Measurements from ENCODE around the gene MC1R. TPM values are rescaled to one million over a fixed set of nuclear protein-coding genes. Genes with fewer than 3 reads are reported as not detected.

MC1R gene
- total RNA-seq, 1 experiment from 2014 or later = 3.2 TPM

DNA sequence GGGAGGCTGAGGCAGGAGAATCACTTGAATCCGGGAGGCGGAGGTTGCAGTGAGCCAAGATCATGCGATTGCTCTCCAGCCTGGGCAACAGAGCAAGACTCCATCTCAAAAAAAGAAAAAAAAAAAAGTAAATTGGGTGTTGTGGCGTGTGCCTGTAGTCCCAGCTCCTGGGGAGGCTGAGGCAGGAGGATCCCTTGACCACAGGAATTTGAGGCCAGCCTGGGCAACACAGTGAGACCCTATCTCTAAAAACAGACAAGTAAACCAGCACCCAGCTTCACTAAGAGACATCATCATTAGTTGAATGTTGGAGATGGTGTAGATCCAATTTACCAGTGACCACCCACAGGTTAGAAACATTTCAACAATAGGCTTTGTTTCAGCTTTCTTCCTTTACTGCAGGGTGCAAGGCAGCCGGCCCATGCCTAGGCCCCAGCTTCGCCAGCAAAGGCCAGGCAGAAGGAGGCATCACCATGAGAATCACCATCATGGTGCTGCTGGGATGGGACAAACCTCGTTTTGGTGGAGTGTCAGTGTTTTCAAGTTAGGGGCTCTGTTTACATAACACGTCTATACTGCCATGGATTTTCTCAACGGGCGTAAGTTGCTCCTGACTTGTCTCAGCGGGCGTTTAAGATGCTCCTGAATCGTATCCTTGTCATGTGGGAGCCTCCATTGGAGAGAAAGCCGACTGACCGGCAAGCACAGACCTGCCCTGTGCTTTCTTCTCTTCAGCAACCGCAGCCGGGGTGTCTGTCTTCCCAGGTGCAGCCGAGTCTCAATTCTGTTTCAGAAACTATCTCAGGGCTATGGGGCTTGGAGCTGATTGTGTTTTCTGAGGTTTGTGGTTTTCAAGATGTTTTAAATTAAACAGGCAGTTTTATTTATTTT lies 37.9 kb upstream of the MC1R start:
- no peak for DNase-seq
- Histone ChIP-seq H3K9me3 (ENCODE audit: low read length) (no peaks in the 10 kb centered on the region), H3K79me2 (ENCODE audit: low read length) (peaks cover 56% of the 10 kb centered on the region), H3K27ac (ENCODE audit: low read length) (no peak overlapping the region), H3K4me1 (ENCODE audit: low read length) (no peaks in the 10 kb centered on the region), H3K9me2 (replicated peaks; ENCODE audit: insufficient read depth, low read length) (no peaks in the 10 kb centered on the region), H3K36me3 (ENCODE audit: insufficient read depth, low read length) (peaks cover 36% of the 10 kb centered on the region), H3K4me3 (ENCODE audit: low read length) (no peak overlapping the region), H2AFZ (ENCODE audit: low read length) (no peak overlapping the region), H3K27me3 (ENCODE audit: low read length) (no peaks in the 10 kb centered on the region), H3K9ac (ENCODE audit: low read length) (no peak overlapping the region), H4K20me1 (ENCODE audit: insufficient read depth, low read depth, low read length) (peaks cover 13% of the 10 kb centered on the region), H3K4me2 (ENCODE audit: low read depth, low read length, poor library complexity, severe bottlenecking) (no peak overlapping the region)

GRCh38 chr16:89881368-89881730 lies 37.3 kb upstream of the MC1R start:
- Histone ChIP-seq H3K27ac (ENCODE audit: low read length) (no peak overlapping the region), H3K4me1 (ENCODE audit: low read length) (no peaks in the 10 kb centered on the region), H3K36me3 (ENCODE audit: insufficient read depth, low read length) (peaks cover 30% of the 10 kb centered on the region; the same call in 1 of the 2 replicates), H3K9ac (ENCODE audit: low read length) (no peak overlapping the region), H4K20me1 (ENCODE audit: insufficient read depth, low read depth, low read length) (peaks cover 7% of the 10 kb centered on the region), H2AFZ (ENCODE audit: low read length) (no peak overlapping the region), H3K79me2 (ENCODE audit: low read length) (peaks cover 50% of the 10 kb centered on the region), H3K4me3 (ENCODE audit: low read length) (no peak overlapping the region), H3K4me2 (ENCODE audit: low read depth, low read length, poor library complexity, severe bottlenecking) (no peak overlapping the region), H3K9me3 (ENCODE audit: low read length) (no peaks in the 10 kb centered on the region), H3K9me2 (replicated peaks; ENCODE audit: insufficient read depth, low read length) (no peaks in the 10 kb centered on the region), H3K27me3 (ENCODE audit: low read length) (no peaks in the 10 kb centered on the region)
- no peak for DNase-seq

- Histone ChIP-seq H2AFZ (ENCODE audit: low read length) (no peak overlapping the region), H3K27me3 (ENCODE audit: low read length) (no peaks in the 10 kb centered on the region), H3K4me2 (ENCODE audit: low read depth, low read length, poor library complexity, severe bottlenecking) (no peak overlapping the region), H3K79me2 (ENCODE audit: low read length) (peaks cover 33% of the 10 kb centered on the region), H3K36me3 (ENCODE audit: insufficient read depth, low read length) (peaks cover 29% of the 10 kb centered on the region; the same call in 1 of the 2 replicates), H3K9me3 (ENCODE audit: low read length) (no peaks in the 10 kb centered on the region), H3K9me2 (replicated peaks; ENCODE audit: insufficient read depth, low read length) (no peaks in the 10 kb centered on the region), H3K9ac (ENCODE audit: low read length) (no peak overlapping the region), H3K4me3 (ENCODE audit: low read length) (no peak overlapping the region), H4K20me1 (ENCODE audit: insufficient read depth, low read depth, low read length) (peaks cover 6% of the 10 kb centered on the region), H3K4me1 (ENCODE audit: low read length) (no peaks in the 10 kb centered on the region), H3K27ac (ENCODE audit: low read length) (no peak overlapping the region)
- no peak for DNase-seq
Observed at GRCh38 chr16:89883346-89884040, 35.2 kb upstream of the MC1R start.

- H3K9ac ChIP-seq (ENCODE audit: low read length) = no peak overlapping the region
- peaks cover 28% of the 10 kb centered on the region for H3K79me2 ChIP-seq (ENCODE audit: low read length)
- peaks cover 6% of the 10 kb centered on the region for H4K20me1 ChIP-seq (ENCODE audit: insufficient read depth, low read depth, low read length)
- no peaks in the 10 kb centered on the region for H3K4me1 ChIP-seq (ENCODE audit: low read length)
- H2AFZ ChIP-seq (ENCODE audit: low read length) = no peak overlapping the region
- H3K4me2 ChIP-seq (ENCODE audit: low read depth, low read length, poor library complexity, severe bottlenecking) = no peak overlapping the region
- H3K36me3 ChIP-seq (ENCODE audit: insufficient read depth, low read length) = peaks cover 25% of the 10 kb centered on the region; the same call in 1 of the 2 replicates
- DNase-seq = no peak
- H3K9me3 ChIP-seq (ENCODE audit: low read length) = no peaks in the 10 kb centered on the region
- no peak overlapping the region for H3K4me3 ChIP-seq (ENCODE audit: low read length)
- no peak overlapping the region for H3K27ac ChIP-seq (ENCODE audit: low read length)
- no peaks in the 10 kb centered on the region for H3K27me3 ChIP-seq (ENCODE audit: low read length)
- H3K9me2 ChIP-seq (replicated peaks; ENCODE audit: insufficient read depth, low read length) = no peaks in the 10 kb centered on the region
Observed at GRCh38 chr16:89884041-89884421, 34.6 kb upstream of the MC1R start.

GRCh38 chr16:89887243-89887642 lies 31.4 kb upstream of the MC1R start:
- Histone ChIP-seq H3K4me3 (ENCODE audit: low read length) (no peak overlapping the region), H2AFZ (ENCODE audit: low read length) (no peak overlapping the region), H3K9me3 (ENCODE audit: low read length) (no peaks in the 10 kb centered on the region), H3K36me3 (ENCODE audit: insufficient read depth, low read length) (peaks cover 24% of the 10 kb centered on the region; the same call in 1 of the 2 replicates), H3K79me2 (ENCODE audit: low read length) (peaks cover 6% of the 10 kb centered on the region), H3K4me2 (ENCODE audit: low read depth, low read length, poor library complexity, severe bottlenecking) (no peak overlapping the region), H3K9me2 (replicated peaks; ENCODE audit: insufficient read depth, low read length) (no peaks in the 10 kb centered on the region), H3K9ac (ENCODE audit: low read length) (no peak overlapping the region), H4K20me1 (ENCODE audit: insufficient read depth, low read depth, low read length) (no peaks in the 10 kb centered on the region), H3K27me3 (ENCODE audit: low read length) (no peaks in the 10 kb centered on the region), H3K27ac (ENCODE audit: low read length) (no peak overlapping the region), H3K4me1 (ENCODE audit: low read length) (no peaks in the 10 kb centered on the region)
- no peak for DNase-seq

DNA sequence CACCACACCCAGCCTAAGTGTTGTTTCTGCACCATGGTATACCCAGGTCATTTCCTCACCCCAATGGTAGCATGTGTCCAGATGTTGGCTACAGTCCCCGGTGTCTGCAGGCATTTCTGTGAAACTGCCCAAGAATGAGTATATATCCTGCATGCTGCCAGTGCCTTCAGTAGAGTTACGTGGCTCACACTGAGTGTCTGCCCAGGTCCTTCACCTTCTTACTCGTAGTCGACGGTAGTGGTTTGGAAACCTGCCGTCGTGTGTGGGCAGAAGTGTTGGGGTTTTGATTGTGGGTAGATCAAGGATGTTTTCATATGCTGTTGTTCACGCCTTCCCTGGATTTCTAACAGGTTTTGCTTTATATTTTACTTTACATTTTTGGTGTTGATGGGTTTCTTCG lies 28.5 kb upstream of the MC1R start:
- H3K9me2 ChIP-seq (replicated peaks; ENCODE audit: insufficient read depth, low read length) = no peaks in the 10 kb centered on the region
- no peak overlapping the region for H2AFZ ChIP-seq (ENCODE audit: low read length)
- H3K9ac ChIP-seq (ENCODE audit: low read length) = no peak overlapping the region
- H3K27me3 ChIP-seq (ENCODE audit: low read length) = no peaks in the 10 kb centered on the region
- no peaks in the 10 kb centered on the region for H3K79me2 ChIP-seq (ENCODE audit: low read length)
- no peaks in the 10 kb centered on the region for H3K4me1 ChIP-seq (ENCODE audit: low read length)
- peaks cover 22% of the 10 kb centered on the region; the same call in 1 of the 2 replicates for H3K36me3 ChIP-seq (ENCODE audit: insufficient read depth, low read length)
- no peak overlapping the region for H3K27ac ChIP-seq (ENCODE audit: low read length)
- no peaks in the 10 kb centered on the region for H3K9me3 ChIP-seq (ENCODE audit: low read length)
- no peak overlapping the region for H3K4me2 ChIP-seq (ENCODE audit: low read depth, low read length, poor library complexity, severe bottlenecking)
- no peak overlapping the region for H3K4me3 ChIP-seq (ENCODE audit: low read length)
- no peaks in the 10 kb centered on the region for H4K20me1 ChIP-seq (ENCODE audit: insufficient read depth, low read depth, low read length)
- no peak for DNase-seq

DNA sequence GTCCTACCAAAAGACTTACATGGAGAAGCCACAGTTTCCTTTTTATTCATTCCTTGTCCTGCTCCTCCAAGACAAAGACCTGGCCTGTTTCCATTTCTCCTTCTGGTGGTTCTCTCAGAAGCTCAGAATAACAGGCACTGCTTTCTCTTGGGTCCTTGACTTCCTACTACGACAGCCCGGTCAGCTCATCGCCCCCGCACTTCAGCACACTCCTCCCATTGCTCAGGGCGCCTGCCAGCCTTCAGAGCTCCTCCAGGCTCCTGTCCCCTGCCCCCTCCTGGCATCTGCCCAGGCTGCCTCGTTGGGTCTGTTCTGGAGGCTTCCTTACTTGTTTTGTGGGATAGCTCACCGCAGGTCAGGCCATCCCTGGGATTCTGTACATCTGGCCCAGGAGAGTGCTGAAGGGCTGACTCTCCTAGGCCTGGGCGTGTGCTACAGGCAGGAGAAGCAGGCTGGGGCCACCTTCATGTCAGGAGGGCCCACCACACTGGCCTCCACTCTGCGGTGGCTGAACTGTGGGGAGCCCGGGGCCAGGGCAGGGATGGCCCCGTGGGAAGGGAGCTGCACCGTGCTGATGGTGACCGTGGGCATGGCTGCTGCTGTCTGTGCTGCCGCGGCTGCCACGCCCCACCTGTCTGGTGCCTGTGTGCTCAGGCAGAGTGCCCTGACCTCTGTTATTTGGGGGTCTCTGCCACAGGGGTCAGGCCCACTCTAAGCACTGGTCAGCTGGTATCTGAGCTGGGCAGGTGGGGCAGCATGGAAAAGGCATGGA lies 27.6 kb upstream of the MC1R start:
- no peak overlapping the region for H3K9ac ChIP-seq (ENCODE audit: low read length)
- no peak overlapping the region for H3K4me2 ChIP-seq (ENCODE audit: low read depth, low read length, poor library complexity, severe bottlenecking)
- H3K9me2 ChIP-seq (replicated peaks; ENCODE audit: insufficient read depth, low read length) = no peaks in the 10 kb centered on the region
- H4K20me1 ChIP-seq (ENCODE audit: insufficient read depth, low read depth, low read length) = no peaks in the 10 kb centered on the region
- no peak for DNase-seq
- no peak overlapping the region for H2AFZ ChIP-seq (ENCODE audit: low read length)
- H3K4me1 ChIP-seq (ENCODE audit: low read length) = no peaks in the 10 kb centered on the region
- no peaks in the 10 kb centered on the region for H3K9me3 ChIP-seq (ENCODE audit: low read length)
- no peaks in the 10 kb centered on the region for H3K79me2 ChIP-seq (ENCODE audit: low read length)
- H3K4me3 ChIP-seq (ENCODE audit: low read length) = no peak overlapping the region
- H3K27ac ChIP-seq (ENCODE audit: low read length) = no peak overlapping the region
- peaks cover 22% of the 10 kb centered on the region; the same call in 1 of the 2 replicates for H3K36me3 ChIP-seq (ENCODE audit: insufficient read depth, low read length)
- no peaks in the 10 kb centered on the region for H3K27me3 ChIP-seq (ENCODE audit: low read length)
